Heart left ventricle (tissue), 13 donors: ENCODE results near the gene PIGS.

Experiments
- POLR2A ChIP-seq, 2 donors: fragments of 450-650 bp; IDR thresholded peaks; one replicate each; pipeline ENCODE4 v1.6.1; 2017; ENCODE audit warnings: antibody characterized with exemption in 2 of 2, mild to moderate bottlenecking in 2 of 2, moderate library complexity in 2 of 2
- TF ChIP-seq, protein P1 (sequence below), 12 donors: fragments of 200-600 bp; sonication (generic) in 4 of 12; IDR thresholded peaks; one replicate each; pipeline versions ENCODE4 v1.5.0 to v1.8.0; 2018 to 2022; ENCODE audit warnings: antibody characterized with exemption in 12 of 12, mild to moderate bottlenecking in 5 of 12
- donor health status: ischemic (EF 13 %, LVEDD 7.1; RV severe dilation, severe dysfunction).
- donor health status: DM: no; HTN: yes; CAD: no.
- donor health status: DM: no; HTN: no; CAD: no.
- donor health status: ischemic (EF 25% LVEDD 6.9; RV normal size, moderate dysfunction).
- donor health status: ischemic (EF 25% LVEDD 5.7; RV mildly dilated, moderate dysfunction).
- donor health status: ischemic (EF 35%, LVEDD 5.7; RV mildly dilated, moderate dysfunction).
- donor health status: nonischemic (EF 11% LVEDD 7.7; RV severe dilation, severe dysfunction).
- donor health status: DM: yes; HTN: yes; CAD: no.
- donor health status: PGD.
- donor health status: ischemic (EF 29% LVEDD 5.4; RV normal size, mild dysfunction).
- donor health status: nonischemic (EF 23%, LVEDD 6.1; RV moderate dilation, normal function).

DNA sequence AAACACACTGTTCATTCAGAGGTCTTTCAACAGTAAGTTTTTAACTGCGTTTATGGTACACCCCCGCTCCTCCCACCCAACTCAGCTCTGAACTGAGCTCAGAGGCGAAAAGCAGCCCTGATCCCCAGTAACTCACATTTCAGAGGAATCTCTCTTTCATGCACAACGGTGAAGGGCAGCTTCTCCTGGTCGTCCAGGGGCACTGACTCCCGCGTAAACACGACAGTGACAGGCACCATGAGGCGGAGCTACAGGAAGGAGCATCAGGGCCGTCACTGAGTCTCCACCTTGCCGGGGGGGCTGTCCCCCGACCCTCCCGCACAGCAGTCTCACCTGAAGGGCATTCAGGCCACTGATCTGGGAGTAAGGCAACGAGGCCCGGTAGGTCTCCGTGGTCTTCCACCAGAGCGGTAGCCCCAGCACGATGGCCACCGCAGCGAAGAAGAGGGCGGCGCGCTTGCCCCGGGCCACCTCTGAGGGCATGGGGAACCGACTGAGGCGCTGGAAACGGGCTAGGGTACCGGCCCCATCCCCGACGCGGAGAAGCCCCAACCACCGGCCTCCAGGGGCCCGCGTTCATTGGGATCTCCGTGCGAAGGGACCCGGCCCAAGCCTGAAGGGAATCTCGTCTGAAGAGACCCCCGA lies 486 bp downstream of the PIGS start:
- TF ChIP-seq, protein P1, sequence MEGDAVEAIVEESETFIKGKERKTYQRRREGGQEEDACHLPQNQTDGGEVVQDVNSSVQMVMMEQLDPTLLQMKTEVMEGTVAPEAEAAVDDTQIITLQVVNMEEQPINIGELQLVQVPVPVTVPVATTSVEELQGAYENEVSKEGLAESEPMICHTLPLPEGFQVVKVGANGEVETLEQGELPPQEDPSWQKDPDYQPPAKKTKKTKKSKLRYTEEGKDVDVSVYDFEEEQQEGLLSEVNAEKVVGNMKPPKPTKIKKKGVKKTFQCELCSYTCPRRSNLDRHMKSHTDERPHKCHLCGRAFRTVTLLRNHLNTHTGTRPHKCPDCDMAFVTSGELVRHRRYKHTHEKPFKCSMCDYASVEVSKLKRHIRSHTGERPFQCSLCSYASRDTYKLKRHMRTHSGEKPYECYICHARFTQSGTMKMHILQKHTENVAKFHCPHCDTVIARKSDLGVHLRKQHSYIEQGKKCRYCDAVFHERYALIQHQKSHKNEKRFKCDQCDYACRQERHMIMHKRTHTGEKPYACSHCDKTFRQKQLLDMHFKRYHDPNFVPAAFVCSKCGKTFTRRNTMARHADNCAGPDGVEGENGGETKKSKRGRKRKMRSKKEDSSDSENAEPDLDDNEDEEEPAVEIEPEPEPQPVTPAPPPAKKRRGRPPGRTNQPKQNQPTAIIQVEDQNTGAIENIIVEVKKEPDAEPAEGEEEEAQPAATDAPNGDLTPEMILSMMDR (IDR thresholded peaks at IDR 0.05), result no peak
- TF ChIP-seq POLR2A (IDR thresholded peaks at IDR 0.05), result no peak
